Measurements from ENCODE around the gene TDRKH. TPM values are rescaled to one million over a fixed set of nuclear protein-coding genes. Genes with fewer than 3 reads are reported as not detected.

The TDRKH gene
- total RNA-seq, 1 donor from 2014 or later = 3.8 TPM

DNA sequence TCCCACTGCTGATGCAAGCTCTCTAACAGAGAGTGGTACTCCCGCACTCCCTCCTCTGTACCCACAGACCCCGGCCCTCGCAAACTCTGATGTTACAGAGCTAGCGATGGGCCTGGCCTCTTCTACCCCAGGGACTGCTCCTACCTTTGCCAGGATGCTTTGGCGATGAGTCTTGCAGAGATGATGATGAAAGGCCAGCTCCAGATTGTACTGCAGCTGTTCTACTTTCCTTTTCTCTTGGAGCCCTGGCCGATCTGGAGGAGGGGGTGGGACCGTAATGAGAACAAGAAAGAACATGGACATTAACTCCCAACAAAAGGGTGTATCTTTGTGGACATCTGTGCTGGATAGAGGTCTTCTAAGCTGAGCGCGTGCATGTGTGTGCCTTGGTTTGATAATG is 20.9 kb upstream of the TDRKH start:
- no peak for TF ChIP-seq CTCF (IDR thresholded peaks at IDR 0.05; ENCODE audit: borderline replicate concordance)
- no peak overlapping the region for H3K4me3 ChIP-seq
- no peaks in the 10 kb centered on the region for H3K27me3 ChIP-seq (ENCODE audit: low read depth)
- intact Hi-C loops (cut with micrococcal nuclease) = no loop called here
- no peak for DNase-seq
- no peaks in the 10 kb centered on the region for H3K36me3 ChIP-seq
- H3K4me1 ChIP-seq = no peaks in the 10 kb centered on the region
- no peak overlapping the region for H3K27ac ChIP-seq (replicated peaks)
- H3K9me3 ChIP-seq (replicated peaks) = no peaks in the 10 kb centered on the region

GRCh38 chr1:151809985-151810556 is 19.8 kb upstream of the TDRKH start:
- Histone ChIP-seq H3K4me3 (no peak overlapping the region), H3K27ac (replicated peaks) (no peak overlapping the region), H3K9me3 (replicated peaks) (no peaks in the 10 kb centered on the region), H3K27me3 (ENCODE audit: low read depth) (no peaks in the 10 kb centered on the region), H3K36me3 (no peaks in the 10 kb centered on the region), H3K4me1 (no peaks in the 10 kb centered on the region)
- intact Hi-C loops (cut with micrococcal nuclease) = no loop called here
- DNase-seq = no peak
- TF ChIP-seq CTCF (IDR thresholded peaks at IDR 0.05; ENCODE audit: borderline replicate concordance) = no peak

- Histone ChIP-seq H3K9me3 (replicated peaks) (no peaks in the 10 kb centered on the region), H3K4me1 (no peaks in the 10 kb centered on the region), H3K4me3 (no peak overlapping the region), H3K27ac (replicated peaks) (no peak overlapping the region), H3K27me3 (ENCODE audit: low read depth) (peaks cover 4% of the 10 kb centered on the region), H3K36me3 (no peaks in the 10 kb centered on the region)
- TF ChIP-seq CTCF (IDR thresholded peaks at IDR 0.05; ENCODE audit: borderline replicate concordance) = no peak
- intact Hi-C loops (cut with micrococcal nuclease) = no loop called here
- no peak for DNase-seq
Measured at GRCh38 chr1:151809290-151809984, 19.1 kb upstream of the TDRKH start.

DNA sequence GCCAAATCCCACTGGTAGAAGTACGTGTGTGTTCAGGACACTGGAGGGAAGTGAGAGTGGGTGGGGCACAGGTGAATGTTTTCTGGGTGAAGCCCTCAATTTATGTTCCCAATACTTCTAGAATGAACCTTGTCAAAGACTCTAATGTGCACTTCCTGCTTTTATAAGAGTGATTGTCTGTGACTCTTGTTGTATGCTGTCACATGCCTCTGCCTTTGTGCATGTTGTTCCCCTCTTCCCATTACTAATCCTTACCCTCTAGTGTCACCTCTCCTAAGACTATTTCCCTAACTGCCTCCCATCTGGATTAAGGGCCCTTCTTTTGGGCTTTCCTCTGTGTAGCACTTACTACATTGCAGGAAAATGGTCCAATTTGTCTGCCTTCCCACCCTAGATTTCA is 17.5 kb upstream of the TDRKH start:
- intact Hi-C loops (cut with micrococcal nuclease) = no loop called here
- no peaks in the 10 kb centered on the region for H3K9me3 ChIP-seq (replicated peaks)

GRCh38 chr1:151807131-151807530 is 16.8 kb upstream of the TDRKH start:
- peaks cover 8% of the 10 kb centered on the region for H3K27me3 ChIP-seq (ENCODE audit: low read depth)
- no peak overlapping the region for H3K4me3 ChIP-seq
- intact Hi-C loops (cut with micrococcal nuclease) = no loop called here
- no peak for DNase-seq
- no peaks in the 10 kb centered on the region for H3K36me3 ChIP-seq
- no peaks in the 10 kb centered on the region for H3K9me3 ChIP-seq (replicated peaks)
- TF ChIP-seq CTCF (IDR thresholded peaks at IDR 0.05; ENCODE audit: borderline replicate concordance) = no peak
- no peak overlapping the region for H3K27ac ChIP-seq (replicated peaks)
- no peaks in the 10 kb centered on the region for H3K4me1 ChIP-seq

More for the DNA sequence above, 17.5 kb upstream of the TDRKH start:
- Histone ChIP-seq H3K4me3 (no peak overlapping the region), H3K27ac (replicated peaks) (no peak overlapping the region), H3K4me1 (no peaks in the 10 kb centered on the region), H3K27me3 (ENCODE audit: low read depth) (peaks cover 4% of the 10 kb centered on the region), H3K36me3 (no peaks in the 10 kb centered on the region)
- DNase-seq = no peak
- TF ChIP-seq CTCF (IDR thresholded peaks at IDR 0.05; ENCODE audit: borderline replicate concordance) = no peak

Data from left ventricle myocardium inferior (tissue), 1 donor.